ENCODE data around the gene EPX.

EPX gene

DNA sequence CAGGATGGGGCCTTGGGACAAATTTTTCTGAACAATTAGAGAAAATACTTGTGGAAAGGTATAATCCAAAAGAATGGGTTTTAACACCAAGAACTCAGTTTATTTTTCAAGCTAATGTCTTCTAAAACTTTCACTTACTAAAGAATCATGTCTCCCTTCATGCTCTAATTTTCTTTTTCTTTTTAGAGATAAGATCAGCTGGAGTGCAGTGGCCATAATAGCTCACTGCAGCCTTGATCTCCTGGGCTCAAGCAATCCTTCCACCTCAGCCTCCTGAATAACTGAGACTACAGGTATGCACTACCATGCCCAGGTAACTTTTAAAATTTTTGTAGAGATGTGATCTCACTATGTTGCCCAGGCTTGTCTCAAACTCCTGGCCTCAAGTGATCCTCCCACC is 38.9 kb upstream of the EPX start:
- no peak overlapping the region for H3K4me3 ChIP-seq (replicated peaks; ENCODE audit: low read depth, low read length)
- TF ChIP-seq, protein P1, sequence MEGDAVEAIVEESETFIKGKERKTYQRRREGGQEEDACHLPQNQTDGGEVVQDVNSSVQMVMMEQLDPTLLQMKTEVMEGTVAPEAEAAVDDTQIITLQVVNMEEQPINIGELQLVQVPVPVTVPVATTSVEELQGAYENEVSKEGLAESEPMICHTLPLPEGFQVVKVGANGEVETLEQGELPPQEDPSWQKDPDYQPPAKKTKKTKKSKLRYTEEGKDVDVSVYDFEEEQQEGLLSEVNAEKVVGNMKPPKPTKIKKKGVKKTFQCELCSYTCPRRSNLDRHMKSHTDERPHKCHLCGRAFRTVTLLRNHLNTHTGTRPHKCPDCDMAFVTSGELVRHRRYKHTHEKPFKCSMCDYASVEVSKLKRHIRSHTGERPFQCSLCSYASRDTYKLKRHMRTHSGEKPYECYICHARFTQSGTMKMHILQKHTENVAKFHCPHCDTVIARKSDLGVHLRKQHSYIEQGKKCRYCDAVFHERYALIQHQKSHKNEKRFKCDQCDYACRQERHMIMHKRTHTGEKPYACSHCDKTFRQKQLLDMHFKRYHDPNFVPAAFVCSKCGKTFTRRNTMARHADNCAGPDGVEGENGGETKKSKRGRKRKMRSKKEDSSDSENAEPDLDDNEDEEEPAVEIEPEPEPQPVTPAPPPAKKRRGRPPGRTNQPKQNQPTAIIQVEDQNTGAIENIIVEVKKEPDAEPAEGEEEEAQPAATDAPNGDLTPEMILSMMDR (IDR thresholded peaks at IDR 0.05; ENCODE audit: low read length, missing control alignments) = no peak
- no peak for DNase-seq (ENCODE audit: low read depth)

DNA sequence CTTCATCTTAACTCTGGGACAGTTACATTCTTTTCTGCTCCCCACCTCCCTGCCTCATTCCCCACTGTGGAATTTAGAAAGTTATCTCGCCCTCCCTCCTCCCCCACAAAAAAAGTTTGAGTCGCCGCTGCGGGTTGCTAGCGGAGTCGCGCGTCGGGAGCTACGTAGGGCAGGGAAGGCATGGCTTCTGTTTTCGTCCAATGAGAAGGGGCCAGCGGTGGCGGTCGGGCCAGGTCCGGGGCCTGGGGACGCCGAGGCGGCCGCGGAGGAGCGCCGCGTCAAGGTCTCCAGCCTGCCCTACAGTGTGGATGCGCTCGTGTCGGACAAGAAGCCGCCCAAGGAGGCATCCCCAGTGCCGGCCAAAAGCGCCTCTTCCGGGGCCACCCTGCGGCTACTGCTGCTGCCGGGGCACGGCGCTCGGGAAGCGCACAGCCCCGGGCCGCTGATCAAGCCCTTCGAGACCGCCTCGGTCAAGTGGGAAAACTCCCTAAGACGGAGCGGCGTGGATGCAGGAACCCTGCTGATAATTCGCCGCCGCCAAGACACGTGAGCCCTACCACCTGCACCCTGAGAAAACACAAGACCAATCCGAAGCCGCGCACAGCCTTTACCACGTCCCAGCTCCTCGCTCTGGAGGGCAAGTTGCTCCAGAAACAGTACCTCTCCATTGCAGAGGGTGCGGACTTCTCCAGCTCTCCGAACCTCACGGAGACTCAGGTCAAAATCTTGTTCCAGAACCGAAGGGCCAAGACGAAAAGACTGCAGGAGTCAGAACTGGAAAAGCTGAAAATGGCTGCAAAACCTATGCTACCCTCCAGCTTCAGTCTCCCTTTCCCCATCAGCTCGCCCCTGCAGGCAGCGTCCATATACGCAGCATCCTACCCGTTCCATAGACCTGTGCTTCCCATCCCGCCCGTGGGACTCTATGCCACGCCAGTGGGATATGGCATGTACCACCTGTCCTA is 35.4 kb upstream of the EPX start:
- no peak overlapping the region for H3K4me3 ChIP-seq (replicated peaks; ENCODE audit: low read depth, low read length)
- no peak for DNase-seq (ENCODE audit: low read depth)

DNA sequence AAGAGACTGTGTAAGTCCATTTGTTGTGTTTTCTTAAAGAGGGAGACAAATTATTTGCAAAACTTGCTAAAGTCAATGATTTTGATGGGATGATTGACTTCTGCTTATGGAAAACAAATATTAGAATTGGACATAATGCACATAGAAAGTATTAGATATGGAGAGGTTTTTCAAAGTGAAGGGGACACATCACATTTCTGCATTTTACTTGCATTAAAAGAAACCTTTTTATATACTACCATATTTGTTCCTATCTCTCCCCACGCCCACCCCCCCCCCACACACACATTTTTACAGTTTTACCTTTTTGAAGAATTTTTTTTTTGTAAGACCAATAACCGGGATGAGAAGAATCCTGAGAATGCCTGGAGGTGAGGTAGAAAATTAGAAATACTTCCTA is 34.3 kb upstream of the EPX start:
- H3K4me3 ChIP-seq (replicated peaks; ENCODE audit: low read depth, low read length) = no peak overlapping the region
- no peak for DNase-seq (ENCODE audit: low read depth)
- TF ChIP-seq, protein P1 (IDR thresholded peaks at IDR 0.05; ENCODE audit: low read length, missing control alignments) = no peak

More for the DNA sequence above, 35.4 kb upstream of the EPX start:
- TF ChIP-seq, protein P1 (IDR thresholded peaks at IDR 0.05; ENCODE audit: low read length, missing control alignments) = no peak

DNA sequence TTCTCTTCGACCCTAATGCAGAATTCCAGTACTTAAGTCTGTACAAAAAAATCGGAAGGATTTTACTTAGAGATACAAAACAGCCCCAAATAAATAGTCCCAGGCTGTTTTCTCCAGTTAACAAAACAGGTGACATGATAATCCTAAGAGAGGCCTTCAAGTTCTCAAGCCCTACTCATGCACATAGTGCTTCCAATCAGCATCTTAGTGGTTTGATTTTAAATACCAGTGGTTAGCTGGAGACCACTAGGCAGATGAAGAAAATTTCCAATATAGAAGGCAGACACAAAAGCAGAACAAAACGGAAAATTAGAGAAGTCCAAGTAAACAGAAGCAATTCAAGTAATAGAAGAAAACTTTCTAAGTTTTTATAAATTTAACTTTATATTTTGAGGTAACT is 31.0 kb upstream of the EPX start:
- no peak overlapping the region for H3K4me3 ChIP-seq (replicated peaks; ENCODE audit: low read depth, low read length)
- TF ChIP-seq, protein P1 (IDR thresholded peaks at IDR 0.05; ENCODE audit: low read length, missing control alignments) = no peak
- DNase-seq (ENCODE audit: low read depth) = no peak

DNA sequence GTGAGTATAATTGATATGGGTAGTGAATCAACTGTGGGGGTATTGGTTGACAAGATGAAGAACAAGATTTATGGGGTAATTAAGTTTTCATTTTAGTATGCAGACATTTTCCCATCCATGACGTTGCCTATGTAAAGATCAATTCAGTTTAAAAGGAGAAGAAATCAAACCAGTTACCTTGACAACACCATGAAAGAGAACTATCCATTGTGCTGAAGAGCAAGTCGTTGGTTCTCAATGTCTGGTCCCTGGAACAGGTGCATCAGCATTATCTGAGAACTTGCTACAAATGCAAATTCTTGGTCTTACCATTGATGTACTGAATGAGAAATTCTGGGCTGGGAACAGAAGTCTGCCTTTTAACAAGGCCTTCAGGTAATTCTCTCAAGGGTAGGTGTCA is 26.5 kb upstream of the EPX start:
- no peak for DNase-seq (ENCODE audit: low read depth)
- no peak overlapping the region for H3K4me3 ChIP-seq (replicated peaks; ENCODE audit: low read depth, low read length)
- TF ChIP-seq, protein P1 (IDR thresholded peaks at IDR 0.05; ENCODE audit: low read length, missing control alignments) = no peak

DNA sequence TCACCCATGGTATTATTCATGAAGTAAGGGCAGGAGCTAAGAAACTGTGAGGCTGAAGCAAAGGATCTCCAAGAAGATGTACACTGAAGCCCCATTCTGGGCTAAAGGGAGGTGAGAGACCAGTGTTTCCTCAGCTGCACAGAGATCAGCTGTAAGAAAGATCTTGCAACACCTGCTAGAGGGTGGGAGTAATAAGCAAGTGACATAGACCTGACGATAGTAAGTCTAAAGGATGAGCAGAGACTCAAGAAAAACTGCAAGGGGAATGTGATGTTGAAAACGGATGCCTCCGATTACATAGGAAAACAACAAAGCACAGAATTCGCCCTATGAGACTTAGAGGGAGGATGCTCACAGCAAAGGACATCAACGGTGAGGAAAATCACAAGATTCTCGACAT is 25.8 kb upstream of the EPX start, which contains the start of gene OR4D2:
TSS of gene OR4D2 (plus strand) at position 301 of the 400 bp plus-strand sequence. CDS start 2,674 bp downstream, outside the sequence.
- H3K4me3 ChIP-seq (replicated peaks; ENCODE audit: low read depth, low read length) = no peak within 1 kb of the TSS
- DNase-seq (ENCODE audit: low read depth) = no peak
- TF ChIP-seq, protein P1 (IDR thresholded peaks at IDR 0.05; ENCODE audit: low read length, missing control alignments) = no peak

Data from fibroblast of pulmonary artery (primary cell).